ENCODE data around the gene KIF2C. TPM values are rescaled to one million over a fixed set of nuclear protein-coding genes. Genes with fewer than 3 reads are reported as not detected.

Gene KIF2C
- total RNA-seq, 3 donors from 2014 or later, result 0.73 to 2.6 (median 0.98) TPM

GRCh38 chr1:44723496-44724295, 15.9 kb upstream of the KIF2C start:
- no peak for TF ChIP-seq POLR2A (IDR thresholded peaks at IDR 0.05)
- TF ChIP-seq POLR2AphosphoS5 (IDR thresholded peaks at IDR 0.05), result no peak
- TF ChIP-seq, protein P1, sequence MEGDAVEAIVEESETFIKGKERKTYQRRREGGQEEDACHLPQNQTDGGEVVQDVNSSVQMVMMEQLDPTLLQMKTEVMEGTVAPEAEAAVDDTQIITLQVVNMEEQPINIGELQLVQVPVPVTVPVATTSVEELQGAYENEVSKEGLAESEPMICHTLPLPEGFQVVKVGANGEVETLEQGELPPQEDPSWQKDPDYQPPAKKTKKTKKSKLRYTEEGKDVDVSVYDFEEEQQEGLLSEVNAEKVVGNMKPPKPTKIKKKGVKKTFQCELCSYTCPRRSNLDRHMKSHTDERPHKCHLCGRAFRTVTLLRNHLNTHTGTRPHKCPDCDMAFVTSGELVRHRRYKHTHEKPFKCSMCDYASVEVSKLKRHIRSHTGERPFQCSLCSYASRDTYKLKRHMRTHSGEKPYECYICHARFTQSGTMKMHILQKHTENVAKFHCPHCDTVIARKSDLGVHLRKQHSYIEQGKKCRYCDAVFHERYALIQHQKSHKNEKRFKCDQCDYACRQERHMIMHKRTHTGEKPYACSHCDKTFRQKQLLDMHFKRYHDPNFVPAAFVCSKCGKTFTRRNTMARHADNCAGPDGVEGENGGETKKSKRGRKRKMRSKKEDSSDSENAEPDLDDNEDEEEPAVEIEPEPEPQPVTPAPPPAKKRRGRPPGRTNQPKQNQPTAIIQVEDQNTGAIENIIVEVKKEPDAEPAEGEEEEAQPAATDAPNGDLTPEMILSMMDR (IDR thresholded peaks at IDR 0.05), result no peak
- no peak overlapping the region for H3K4me3 ChIP-seq

DNA sequence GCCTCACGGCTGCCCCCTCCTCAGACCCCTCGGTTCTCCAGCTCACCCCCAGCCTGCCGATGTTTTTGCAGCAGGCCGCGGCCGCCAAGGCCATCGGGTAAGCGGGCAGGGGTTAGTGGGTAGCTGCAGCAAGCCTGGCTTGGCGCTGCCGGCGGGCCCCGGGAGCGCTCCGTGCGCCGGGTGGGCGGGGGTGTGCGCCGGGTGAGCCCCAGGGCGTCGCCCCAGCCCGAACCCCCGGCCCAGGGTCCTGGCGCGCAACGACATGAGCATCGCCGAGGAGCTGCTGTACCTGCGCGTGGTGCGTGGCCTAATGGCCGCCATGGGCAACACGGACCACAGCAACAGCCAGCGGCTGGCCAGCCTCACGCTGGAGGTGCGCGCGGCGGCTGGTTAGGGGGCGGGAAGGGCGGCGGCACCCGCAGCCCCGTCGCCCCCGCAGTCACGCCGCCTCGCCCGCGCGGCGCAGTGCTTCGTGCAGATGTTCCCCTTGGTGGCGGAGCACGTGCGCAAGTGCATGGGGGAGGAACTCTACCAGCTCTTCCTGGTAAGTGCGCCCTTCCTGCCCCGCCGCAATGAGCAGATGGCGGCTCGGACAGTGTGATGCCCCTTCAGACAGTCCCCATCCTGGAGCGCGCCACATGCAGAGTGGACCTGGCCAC, 15.2 kb upstream of the KIF2C start:
- H3K27ac ChIP-seq, result no peak overlapping the region
- H3K4me1 ChIP-seq, result no peaks in the 10 kb centered on the region
- DNase-seq (ENCODE audit: low spot score in 2 of 2), result no peak
- no peaks in the 10 kb centered on the region for H3K36me3 ChIP-seq
- no peaks in the 10 kb centered on the region for H3K9me3 ChIP-seq
- intact Hi-C loops (cut with DNase I; ENCODE audit: low total_unique reads), result no loop called here
- no peak overlapping the region for H3K4me3 ChIP-seq
- TF ChIP-seq POLR2AphosphoS5 (IDR thresholded peaks at IDR 0.05), result no peak
- TF ChIP-seq, protein P1 (IDR thresholded peaks at IDR 0.05), result no peak
- H3K27me3 ChIP-seq, result no peaks in the 10 kb centered on the region

More at GRCh38 chr1:44723496-44724295, 15.9 kb upstream of the KIF2C start:
- no peak for DNase-seq (ENCODE audit: low spot score in 2 of 2)
- H3K27me3 ChIP-seq, result no peaks in the 10 kb centered on the region
- H3K27ac ChIP-seq, result no peak overlapping the region
- no peaks in the 10 kb centered on the region for H3K4me1 ChIP-seq
- intact Hi-C loops (cut with DNase I; ENCODE audit: low total_unique reads), result no loop called here
- no peaks in the 10 kb centered on the region for H3K36me3 ChIP-seq
- H3K9me3 ChIP-seq, result no peaks in the 10 kb centered on the region

DNA sequence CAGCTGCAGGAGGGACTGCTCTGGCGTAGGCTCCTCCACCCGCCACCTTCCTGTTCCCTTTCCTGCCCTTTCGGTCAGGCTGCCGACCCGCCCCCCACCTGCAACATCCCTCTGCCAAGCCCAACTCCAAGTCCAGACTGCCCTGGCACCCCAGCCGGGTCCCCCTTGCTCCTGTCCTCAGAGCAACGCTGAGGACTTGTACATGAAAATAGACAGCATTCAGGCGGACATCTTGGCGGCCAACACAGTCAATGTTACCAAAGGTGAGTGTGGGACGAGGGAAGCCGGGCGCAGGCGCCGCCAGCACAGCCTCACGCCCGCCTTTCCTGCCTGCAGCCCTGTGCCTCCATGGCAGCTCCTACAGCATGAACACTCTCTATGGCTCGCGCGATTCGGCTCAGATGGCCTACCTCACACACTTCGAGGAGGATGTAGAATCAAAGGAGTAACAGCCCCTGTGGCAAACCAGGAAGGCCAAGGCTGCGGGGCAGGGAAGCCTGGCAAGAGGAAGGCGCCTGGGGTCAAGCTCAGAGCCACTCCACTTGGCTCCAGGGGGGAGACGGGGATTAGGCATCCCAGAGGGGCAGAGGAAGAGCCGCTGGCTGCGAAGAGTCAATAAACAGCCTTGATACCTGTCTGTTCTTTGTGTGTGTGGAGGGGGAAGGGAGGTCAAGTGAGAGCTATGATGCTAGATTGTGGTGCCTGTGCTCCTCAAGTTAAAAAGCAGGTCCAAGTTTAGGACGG, 14.5 kb upstream of the KIF2C start:
- no peak for DNase-seq (ENCODE audit: low spot score in 2 of 2)
- intact Hi-C loops (cut with DNase I; ENCODE audit: low total_unique reads), result no loop called here
- Histone ChIP-seq H3K9me3 (no peaks in the 10 kb centered on the region), H3K4me1 (no peaks in the 10 kb centered on the region), H3K27ac (no peak overlapping the region), H3K27me3 (no peaks in the 10 kb centered on the region), H3K36me3 (no peaks in the 10 kb centered on the region), H3K4me3 (no peak overlapping the region)
- TF ChIP-seq, protein P1 (IDR thresholded peaks at IDR 0.05), result no peak
- TF ChIP-seq POLR2AphosphoS5 (IDR thresholded peaks at IDR 0.05) (no peak), POLR2A (IDR thresholded peaks at IDR 0.05) (no peak)

GRCh38 chr1:44730741-44731512, 8.7 kb upstream of the KIF2C start, which contains the start of gene RNU5D-1:
Gene RNU5D-1, minus strand, starts transcription at chr1:44731170.
- H3K4me1 ChIP-seq, result no peaks in the 10 kb centered on the region
- H3K4me3 ChIP-seq, result peak within 1 kb of the TSS in 2 of 3 donors; percentile 25 to 46
- H3K27me3 ChIP-seq, result no peaks in the 10 kb centered on the region
- H3K36me3 ChIP-seq, result no peaks in the 10 kb centered on the region
- TF ChIP-seq, protein P1 (IDR thresholded peaks at IDR 0.05), result peak; percentile 78 to 92 (median 89)
- TF ChIP-seq POLR2A (IDR thresholded peaks at IDR 0.05) (peak; percentile 95), POLR2AphosphoS5 (IDR thresholded peaks at IDR 0.05) (peak; percentile 11 to 99 (median 92))
- peak; percentile 92 to 93 for DNase-seq (ENCODE audit: low spot score in 2 of 2)
- intact Hi-C loops (cut with DNase I; ENCODE audit: low total_unique reads), result no loop called here
- H3K9me3 ChIP-seq, result no peaks in the 10 kb centered on the region
- H3K27ac ChIP-seq, result peak within 1 kb of the TSS; percentile 87 to 91
